ENCODE measurements around the gene MYOC. TPM values are rescaled to one million over a fixed set of nuclear protein-coding genes. Genes with fewer than 3 reads are reported as not detected.

The MYOC gene
- total and polyA plus RNA-seq, 2 donors (not counting 3 experiments of a cell fraction or from before 2014, with no cell fraction given): not detected

GRCh38 chr1:171588230-171588629 is 64.3 kb downstream of the MYOC start:
- dilution Hi-C loops (cut with MboI; ENCODE audit: extremely low pct_ligation_motif_present, low sequenced_read_pairs): no loop called here
- no peak overlapping the region for H3K9ac ChIP-seq (replicated peaks; ENCODE audit: extremely low read depth, insufficient read depth, low read length)
- no peak overlapping the region for H3K4me2 ChIP-seq (ENCODE audit: insufficient read depth, low read length)
- no peak for FAIRE-seq
- ChIA-PET CTCF (interaction anchor here (1.5 kb wide), 1 partner anchor 128 kb away, joined by 3 read pairs; no protein-coding TSS in a partner anchor), POLR2A (no interaction called here)
- no peaks in the 10 kb centered on the region for H4K20me1 ChIP-seq (replicated peaks; ENCODE audit: control insufficient read depth, extremely low read depth, insufficient read depth, low read length)
- no peaks in the 10 kb centered on the region for H3K27me3 ChIP-seq (ENCODE audit: control insufficient read depth in 2 of 2, insufficient read depth in 2 of 2, low read length in 2 of 2)
- no peaks in the 10 kb centered on the region for H3K9me3 ChIP-seq (replicated peaks; ENCODE audit: control insufficient read depth, insufficient read depth, low read length)
- peaks cover 22 to 43% of the 10 kb centered on the region in 2 experiments for H3K36me3 ChIP-seq (ENCODE audit: control insufficient read depth in 2 of 2, extremely low read depth in 1 of 2, insufficient read depth in 2 of 2, low read length in 2 of 2)
- BruUV-seq (replicated peaks): no TSS peak
- DNase-seq (ENCODE audit: low read depth, low spot score): no peak
- H3K27ac ChIP-seq (ENCODE audit: insufficient read depth, low read depth, low read length): no peak overlapping the region
- no peak overlapping the region for H3K4me3 ChIP-seq (replicated peaks in 1 of 3; ENCODE audit: insufficient read depth in 1 of 3, low read depth in 1 of 3, low read length in 3 of 3)
- H3K9me1 ChIP-seq (replicated peaks; ENCODE audit: control insufficient read depth, extremely low read depth, insufficient read depth, low read length): no peaks in the 10 kb centered on the region
- intact Hi-C loops (cut with micrococcal nuclease): loop anchor here (5.0 kb wide), 1 partner anchor 56 kb away; no protein-coding TSS in a partner anchor
- H3K79me2 ChIP-seq (ENCODE audit: control insufficient read depth, insufficient read depth, low read length): no peaks in the 10 kb centered on the region
- TF ChIP-seq FOS (IDR thresholded peaks at IDR 0.05; ENCODE audit: borderline replicate concordance, insufficient read depth, low read length) (no peak), JUN (IDR thresholded peaks at IDR 0.05; ENCODE audit: borderline replicate concordance, insufficient read depth, insufficient read length, low read depth) (no peak), CTCF (IDR thresholded peaks at IDR 0.05; ENCODE audit: extremely low read depth in 1 of 2, insufficient read depth in 1 of 2, low read depth in 1 of 2, low read length in 2 of 2) (no peak), MYC (IDR thresholded peaks at IDR 0.05; ENCODE audit: low read depth, low read length) (no peak)
- H3K4me1 ChIP-seq (ENCODE audit: control insufficient read depth, extremely low read depth, insufficient read depth, low read length): no peaks in the 10 kb centered on the region
- no peak overlapping the region for H2AFZ ChIP-seq (ENCODE audit: low read depth, low read length)

- BruUV-seq (replicated peaks): no TSS peak
- H3K9me1 ChIP-seq (replicated peaks; ENCODE audit: control insufficient read depth, extremely low read depth, insufficient read depth, low read length): no peaks in the 10 kb centered on the region
- H3K4me2 ChIP-seq (ENCODE audit: insufficient read depth, low read length): no peak overlapping the region
- DNase-seq (ENCODE audit: low read depth, low spot score): no peak
- ChIA-PET CTCF (no interaction called here), POLR2A (no interaction called here)
- H3K4me3 ChIP-seq (replicated peaks in 1 of 3; ENCODE audit: insufficient read depth in 1 of 3, low read depth in 1 of 3, low read length in 3 of 3): no peak overlapping the region
- intact Hi-C loops (cut with micrococcal nuclease) (loop anchor here (5.0 kb wide), 1 partner anchor 53 kb away; no protein-coding TSS in a partner anchor), dilution Hi-C loops (cut with MboI; ENCODE audit: extremely low pct_ligation_motif_present, low sequenced_read_pairs) (no loop called here)
- FAIRE-seq: no peak
- H3K9me3 ChIP-seq (replicated peaks; ENCODE audit: control insufficient read depth, insufficient read depth, low read length): no peaks in the 10 kb centered on the region
- no peaks in the 10 kb centered on the region for H4K20me1 ChIP-seq (replicated peaks; ENCODE audit: control insufficient read depth, extremely low read depth, insufficient read depth, low read length)
- no peaks in the 10 kb centered on the region for H3K4me1 ChIP-seq (ENCODE audit: control insufficient read depth, extremely low read depth, insufficient read depth, low read length)
- no peak for TF ChIP-seq MYC (IDR thresholded peaks at IDR 0.05; ENCODE audit: low read depth, low read length)
- no peaks in the 10 kb centered on the region for H3K79me2 ChIP-seq (ENCODE audit: control insufficient read depth, insufficient read depth, low read length)
- no peaks in the 10 kb centered on the region for H3K27me3 ChIP-seq (ENCODE audit: control insufficient read depth in 2 of 2, insufficient read depth in 2 of 2, low read length in 2 of 2)
- H3K36me3 ChIP-seq (ENCODE audit: control insufficient read depth in 2 of 2, extremely low read depth in 1 of 2, insufficient read depth in 2 of 2, low read length in 2 of 2): peaks cover 17 to 47% of the 10 kb centered on the region in 2 experiments
- H3K9ac ChIP-seq (replicated peaks; ENCODE audit: extremely low read depth, insufficient read depth, low read length): no peak overlapping the region
- H3K27ac ChIP-seq (ENCODE audit: insufficient read depth, low read depth, low read length): no peak overlapping the region
- H2AFZ ChIP-seq (ENCODE audit: low read depth, low read length): no peak overlapping the region
These were observed 66.8 kb downstream of the MYOC start for GRCh38 chr1:171585715-171586114.

Other genes starting within 250 kb of the MYOC start
- 164 and 199 TPM in 2 replicates for gene PRRC2C, start 167.2 kb downstream of the MYOC start, total RNA-seq
- gene PRRC2C, start 167.2 kb downstream of the MYOC start, polyA plus RNA-seq: 54.3 and 65.7 TPM in 2 replicates
- not detected in 2 replicates for gene MYOCOS, start 30.4 kb downstream of the MYOC start, total RNA-seq
- gene MYOCOS, start 30.4 kb downstream of the MYOC start, polyA plus RNA-seq: not detected in 2 replicates
- 10.1 and 10.4 TPM in 2 replicates for gene VAMP4, start 89.4 kb upstream of the MYOC start, total RNA-seq
- gene VAMP4, start 89.4 kb upstream of the MYOC start, polyA plus RNA-seq: 1.6 and 2.1 TPM in 2 replicates
- 26.5 and 29.7 TPM in 2 replicates for gene METTL13, start 129.0 kb upstream of the MYOC start, total RNA-seq
- gene METTL13, start 129.0 kb upstream of the MYOC start, polyA plus RNA-seq: 21.0 and 21.2 TPM in 2 replicates
- gene DNM3, start 188.8 kb upstream of the MYOC start, total RNA-seq: 2.5 and 3.6 TPM in 2 replicates
- gene DNM3, start 188.8 kb upstream of the MYOC start, polyA plus RNA-seq: 1.1 and 1.4 TPM in 2 replicates